T-helper 1 cell treated with Interleukin-12 subunit alpha and Interleukin-12 subunit beta and Interleukin-4 antibody, amounts not matched to agents 30 μg/mL and 1 μg/mL, for 36 hours (primary cell): ENCODE measurements around the gene SPEM2.

ENCODE experiments used
- H3K27ac Mint-ChIP-seq: one replicate; pipeline ENCODE4 v1.8.0; 2021; ENCODE audit warnings: mild to moderate bottlenecking, mixed read lengths
- H3K27me3 Mint-ChIP-seq: one replicate; pipeline ENCODE4 v1.8.0; 2021; ENCODE audit warnings: low read depth, mixed read lengths
- H3K36me3 Mint-ChIP-seq: one replicate; pipeline ENCODE4 v1.8.0; 2021; ENCODE audit warnings: low read depth, mixed read lengths
- H3K4me1 Mint-ChIP-seq: one replicate; pipeline ENCODE4 v1.8.0; 2021; ENCODE audit warnings: low read depth, mixed read lengths
- H3K4me3 Mint-ChIP-seq: one replicate; pipeline ENCODE4 v1.8.0; 2021; ENCODE audit warnings: mild to moderate bottlenecking, moderate library complexity, mixed read lengths
- H3K9me3 Mint-ChIP-seq: one replicate; pipeline ENCODE4 v1.8.0; 2021; ENCODE audit warnings: mixed read lengths

SPEM2 gene

DNA sequence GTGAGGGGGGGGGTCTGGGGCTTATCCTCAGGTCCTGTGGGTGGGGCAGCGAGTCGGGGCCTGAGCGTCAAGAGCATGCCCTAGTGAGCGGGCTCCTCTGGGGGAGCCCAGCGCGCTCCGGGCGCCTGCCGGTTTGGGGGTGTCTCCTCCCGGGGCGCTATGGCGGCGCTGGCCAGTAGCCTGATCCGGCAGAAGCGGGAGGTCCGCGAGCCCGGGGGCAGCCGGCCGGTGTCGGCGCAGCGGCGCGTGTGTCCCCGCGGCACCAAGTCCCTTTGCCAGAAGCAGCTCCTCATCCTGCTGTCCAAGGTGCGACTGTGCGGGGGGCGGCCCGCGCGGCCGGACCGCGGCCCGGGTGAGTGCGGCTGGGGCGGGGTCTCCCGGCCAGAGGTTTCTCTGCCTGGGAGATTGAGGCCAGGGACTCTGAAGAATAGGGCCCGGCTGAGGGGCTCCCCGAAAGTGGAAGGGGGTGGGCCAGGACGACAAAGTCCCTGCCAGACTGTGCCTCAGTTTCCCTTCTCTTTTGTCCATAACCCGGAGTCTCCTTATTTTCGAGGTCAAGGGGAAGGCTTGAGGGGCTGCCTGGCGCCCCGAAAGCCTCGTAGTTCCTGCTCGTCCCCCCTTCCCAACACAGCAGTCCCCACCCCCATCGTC is 14.2 kb downstream of the SPEM2 start, which contains the start of gene FGF11:
Gene FGF11 (plus strand): TSS at position 51 of the 651 bp plus-strand sequence. CDS start 109 bp downstream, at position 160.
- Mint-ChIP-seq H3K27ac (peak within 1 kb of the TSS; percentile 83), H3K4me3 (peak within 1 kb of the TSS; percentile 88), H3K27me3 (peaks cover 19% of the 10 kb centered on the region), H3K4me1 (peaks cover 43% of the 10 kb centered on the region), H3K36me3 (peaks cover 20% of the 10 kb centered on the region), H3K9me3 (no peaks in the 10 kb centered on the region)

DNA sequence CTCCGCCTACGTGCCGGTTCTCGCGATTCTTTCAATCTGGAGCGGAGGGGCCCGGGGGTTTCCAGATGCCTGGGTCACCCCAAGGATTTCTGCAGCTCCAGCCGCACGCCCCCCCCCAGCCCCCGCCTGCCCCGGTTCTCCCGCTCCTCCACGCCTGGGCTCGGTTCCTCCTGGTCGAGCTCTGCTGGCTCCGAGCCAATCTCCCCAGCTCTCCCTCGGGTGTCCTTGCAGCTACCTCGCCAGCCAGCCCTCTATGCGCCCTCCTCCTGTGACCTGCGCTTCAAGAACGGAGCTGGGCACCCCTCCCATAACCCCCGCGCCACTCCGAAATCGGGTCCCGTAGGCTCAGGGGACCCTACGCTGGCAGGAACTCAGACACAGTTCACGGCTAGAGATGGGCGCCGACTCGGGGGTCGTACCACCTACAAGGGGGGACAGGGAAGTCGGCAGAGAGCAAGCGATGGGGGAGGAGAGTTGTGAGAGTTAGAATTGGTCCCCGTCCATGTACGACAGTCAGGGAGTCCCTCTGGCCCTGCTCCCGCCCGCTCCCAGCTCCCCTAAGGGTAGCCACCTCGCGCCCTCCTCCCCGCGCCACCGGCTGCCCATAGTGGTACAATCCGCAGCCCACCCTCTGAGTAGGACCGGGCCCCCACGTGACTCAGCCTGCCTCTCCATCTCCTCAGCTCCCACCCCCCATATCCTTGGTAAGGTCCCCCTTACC is 14.9 kb downstream of the SPEM2 start:
- H3K27ac Mint-ChIP-seq, result peak overlapping the region; percentile 73
- H3K4me1 Mint-ChIP-seq, result peaks cover 42% of the 10 kb centered on the region
- peak overlapping the region; percentile 82 for H3K4me3 Mint-ChIP-seq
- peaks cover 20% of the 10 kb centered on the region for H3K36me3 Mint-ChIP-seq
- H3K9me3 Mint-ChIP-seq, result no peaks in the 10 kb centered on the region
- peaks cover 21% of the 10 kb centered on the region for H3K27me3 Mint-ChIP-seq

GRCh38 chr17:7440834-7441195 is 15.4 kb downstream of the SPEM2 start:
- H3K9me3 Mint-ChIP-seq, result no peaks in the 10 kb centered on the region
- H3K4me3 Mint-ChIP-seq, result peak overlapping the region; percentile 82
- peaks cover 26% of the 10 kb centered on the region for H3K27me3 Mint-ChIP-seq
- no peak overlapping the region for H3K27ac Mint-ChIP-seq
- H3K36me3 Mint-ChIP-seq, result peaks cover 24% of the 10 kb centered on the region
- peaks cover 45% of the 10 kb centered on the region for H3K4me1 Mint-ChIP-seq

DNA sequence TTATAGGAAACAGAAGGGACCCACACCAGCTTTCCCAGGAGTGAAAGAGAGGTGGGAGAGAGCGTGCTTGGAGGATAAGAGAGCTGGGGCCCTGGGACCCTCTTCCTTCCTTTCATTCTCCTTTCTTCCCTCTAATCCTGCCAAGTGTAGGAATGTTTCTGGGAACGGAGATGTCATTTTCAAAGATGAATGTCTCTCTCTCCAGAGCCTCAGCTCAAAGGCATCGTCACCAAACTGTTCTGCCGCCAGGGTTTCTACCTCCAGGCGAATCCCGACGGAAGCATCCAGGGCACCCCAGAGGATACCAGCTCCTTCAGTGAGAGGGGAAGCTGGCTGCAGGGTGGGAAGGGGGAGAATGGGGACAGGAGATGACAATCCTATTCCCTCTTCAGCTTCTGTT is 15.8 kb downstream of the SPEM2 start:
- peaks cover 26% of the 10 kb centered on the region for H3K36me3 Mint-ChIP-seq
- peaks cover 43% of the 10 kb centered on the region for H3K4me1 Mint-ChIP-seq
- H3K27me3 Mint-ChIP-seq, result peaks cover 29% of the 10 kb centered on the region
- no peak overlapping the region for H3K4me3 Mint-ChIP-seq
- no peaks in the 10 kb centered on the region for H3K9me3 Mint-ChIP-seq
- H3K27ac Mint-ChIP-seq, result no peak overlapping the region

DNA sequence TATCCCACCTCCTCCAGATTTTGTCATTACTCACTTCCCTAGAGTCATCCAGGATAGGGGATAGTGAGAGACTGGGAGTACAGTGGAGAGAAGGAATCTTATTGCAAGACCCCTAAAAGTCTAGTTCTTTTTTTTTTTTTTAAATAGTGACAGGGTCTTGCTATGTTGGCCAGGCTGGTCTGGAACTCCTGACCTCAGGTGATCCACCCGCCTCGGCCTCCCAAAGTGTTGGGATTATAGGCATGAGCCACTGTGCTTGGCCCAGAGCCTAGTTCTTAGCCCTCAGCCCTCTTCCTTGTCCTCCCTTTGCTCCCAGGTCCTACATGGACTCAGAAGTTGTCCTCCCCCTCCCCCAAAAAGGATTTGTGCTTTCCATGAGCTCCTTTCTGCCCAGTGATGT is 16.7 kb downstream of the SPEM2 start:
- Mint-ChIP-seq H3K27ac (no peak overlapping the region), H3K27me3 (peaks cover 32% of the 10 kb centered on the region), H3K4me1 (peaks cover 44% of the 10 kb centered on the region), H3K36me3 (peaks cover 28% of the 10 kb centered on the region), H3K4me3 (peak overlapping the region; percentile 57), H3K9me3 (no peaks in the 10 kb centered on the region)

- H3K9me3 Mint-ChIP-seq, result no peaks in the 10 kb centered on the region
- H3K27me3 Mint-ChIP-seq, result peaks cover 37% of the 10 kb centered on the region
- peaks cover 28% of the 10 kb centered on the region for H3K36me3 Mint-ChIP-seq
- H3K27ac Mint-ChIP-seq, result no peak overlapping the region
- H3K4me3 Mint-ChIP-seq, result no peak overlapping the region
- H3K4me1 Mint-ChIP-seq, result peaks cover 38% of the 10 kb centered on the region
These were observed 18.4 kb downstream of the SPEM2 start for GRCh38 chr17:7443499-7444485.

DNA sequence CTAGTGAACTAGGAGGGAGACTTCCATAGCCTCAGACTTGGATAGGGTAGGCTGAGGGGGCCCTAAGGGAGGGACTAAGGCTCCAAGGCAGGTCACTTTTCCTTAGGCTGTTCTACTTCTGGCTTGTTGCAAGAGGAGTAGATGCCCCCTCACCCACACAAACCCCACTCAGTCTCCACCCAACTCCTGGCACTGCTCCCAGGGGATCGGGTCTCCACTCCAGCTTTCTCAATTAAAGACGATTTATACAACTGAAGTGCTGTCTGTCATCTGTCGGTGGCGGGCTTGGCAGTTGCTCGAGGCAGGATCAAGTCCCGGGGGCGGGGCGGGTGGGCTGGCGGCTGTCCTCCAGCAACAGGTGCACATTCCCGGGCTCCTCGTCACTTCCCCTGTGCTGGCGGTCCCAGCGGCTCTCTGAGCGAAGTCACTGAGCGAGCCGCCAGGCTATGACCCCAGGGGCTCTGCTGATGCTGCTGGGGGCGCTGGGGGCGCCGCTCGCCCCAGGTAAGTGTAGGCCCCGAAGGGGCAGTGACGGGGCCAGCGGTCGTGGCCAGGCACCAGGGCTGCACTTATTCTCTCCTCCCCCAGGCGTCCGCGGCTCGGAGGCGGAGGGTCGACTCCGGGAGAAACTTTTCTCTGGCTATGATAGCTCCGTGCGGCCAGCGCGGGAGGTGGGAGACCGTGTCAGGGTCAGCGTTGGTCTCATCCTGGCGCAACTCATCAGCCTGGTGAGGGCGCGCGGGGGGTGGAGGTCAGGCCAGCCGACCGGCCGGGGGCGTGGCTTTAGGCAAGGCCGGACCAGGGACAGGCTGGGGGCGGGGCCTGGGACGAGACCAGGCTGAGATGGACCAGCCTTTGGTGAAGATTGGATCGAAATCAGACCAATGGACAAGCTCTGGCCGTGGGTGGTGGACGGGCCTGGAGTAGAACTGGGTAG is 19.5 kb downstream of the SPEM2 start, which contains the start of gene CHRNB1:
Gene CHRNB1 (plus strand): TSS at position 380 of the 937 bp plus-strand sequence. CDS start 67 bp downstream, at position 447.
- H3K36me3 Mint-ChIP-seq, result peaks cover 28% of the 10 kb centered on the region
- peak within 1 kb of the TSS; percentile 14 for H3K27ac Mint-ChIP-seq
- H3K9me3 Mint-ChIP-seq, result no peaks in the 10 kb centered on the region
- peak within 1 kb of the TSS; percentile 80 for H3K4me3 Mint-ChIP-seq
- H3K4me1 Mint-ChIP-seq, result peaks cover 33% of the 10 kb centered on the region
- H3K27me3 Mint-ChIP-seq, result peaks cover 33% of the 10 kb centered on the region

- Mint-ChIP-seq H3K27me3 (peaks cover 33% of the 10 kb centered on the region), H3K9me3 (no peaks in the 10 kb centered on the region), H3K4me1 (peaks cover 28% of the 10 kb centered on the region), H3K4me3 (peak overlapping the region; percentile 80), H3K36me3 (peaks cover 30% of the 10 kb centered on the region), H3K27ac (peak overlapping the region; percentile 14)
These were observed 20.2 kb downstream of the SPEM2 start for GRCh38 chr17:7445619-7445968.

DNA sequence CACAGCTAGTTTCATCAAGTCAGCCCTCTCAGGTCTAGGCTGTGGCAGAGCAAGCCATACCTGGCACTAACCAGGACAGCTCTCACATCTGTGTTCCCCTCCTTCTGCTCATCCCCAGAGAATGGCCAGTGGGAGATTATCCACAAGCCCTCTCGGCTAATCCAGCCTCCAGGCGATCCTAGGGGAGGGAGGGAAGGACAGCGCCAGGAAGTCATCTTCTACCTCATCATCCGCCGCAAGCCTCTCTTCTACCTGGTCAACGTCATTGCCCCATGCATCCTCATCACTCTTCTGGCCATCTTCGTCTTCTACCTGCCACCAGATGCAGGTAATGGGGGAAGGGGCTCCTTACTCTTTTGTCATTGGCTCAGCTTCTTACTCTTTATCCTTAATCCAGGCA is 23.0 kb downstream of the SPEM2 start:
- peaks cover 25% of the 10 kb centered on the region for H3K4me1 Mint-ChIP-seq
- peaks cover 29% of the 10 kb centered on the region for H3K36me3 Mint-ChIP-seq
- H3K9me3 Mint-ChIP-seq, result no peaks in the 10 kb centered on the region
- peaks cover 29% of the 10 kb centered on the region for H3K27me3 Mint-ChIP-seq
- no peak overlapping the region for H3K27ac Mint-ChIP-seq
- H3K4me3 Mint-ChIP-seq, result no peak overlapping the region

GRCh38 chr17:7459961-7460545 is 34.6 kb downstream of the SPEM2 start:
- peaks cover 23% of the 10 kb centered on the region for H3K36me3 Mint-ChIP-seq
- no peak overlapping the region for H3K4me3 Mint-ChIP-seq
- H3K27ac Mint-ChIP-seq, result no peak overlapping the region
- no peaks in the 10 kb centered on the region for H3K9me3 Mint-ChIP-seq
- H3K27me3 Mint-ChIP-seq, result no peaks in the 10 kb centered on the region
- H3K4me1 Mint-ChIP-seq, result peaks cover 11% of the 10 kb centered on the region

DNA sequence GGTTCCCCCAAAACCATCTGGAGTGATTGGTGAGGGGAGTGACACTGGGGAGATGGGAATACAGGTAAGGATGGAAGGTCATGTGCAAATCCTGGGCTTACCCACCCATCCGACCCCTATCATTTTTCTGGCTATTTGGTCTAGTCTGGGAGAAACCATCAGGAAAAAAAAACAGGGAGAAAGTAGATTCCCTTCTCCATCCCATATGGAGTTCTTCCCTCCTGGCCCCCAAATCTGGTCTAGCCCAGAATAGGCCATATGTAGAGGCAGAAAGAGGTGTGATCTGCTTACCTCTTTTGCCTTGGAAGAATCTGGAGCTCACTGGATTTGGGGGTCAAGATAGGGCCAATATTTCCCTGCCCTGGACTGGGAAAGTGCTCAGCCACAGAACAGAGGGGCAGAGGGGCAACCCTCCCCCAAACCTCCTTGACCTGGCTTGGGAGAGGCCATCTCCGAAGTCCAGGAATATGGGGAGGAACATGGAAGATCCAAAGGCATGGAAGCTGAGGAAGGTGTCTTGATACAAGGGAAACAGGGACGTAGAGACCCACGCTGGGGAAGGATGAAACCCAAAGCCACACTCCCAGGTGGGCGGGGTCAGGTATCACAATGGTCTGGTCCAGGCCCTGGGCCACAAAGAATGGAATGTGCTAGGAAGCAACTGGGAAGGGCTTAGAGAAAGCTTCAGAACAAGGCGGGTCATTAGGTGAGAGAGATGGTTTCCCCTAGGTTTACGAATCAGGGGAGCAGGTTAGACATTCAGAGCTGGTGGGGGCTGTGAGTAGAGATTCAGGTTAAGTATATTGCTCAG is 35.6 kb downstream of the SPEM2 start:
- Mint-ChIP-seq H3K9me3 (no peaks in the 10 kb centered on the region), H3K27me3 (no peaks in the 10 kb centered on the region), H3K4me1 (peaks cover 8% of the 10 kb centered on the region), H3K36me3 (peaks cover 21% of the 10 kb centered on the region), H3K27ac (no peak overlapping the region), H3K4me3 (no peak overlapping the region)

DNA sequence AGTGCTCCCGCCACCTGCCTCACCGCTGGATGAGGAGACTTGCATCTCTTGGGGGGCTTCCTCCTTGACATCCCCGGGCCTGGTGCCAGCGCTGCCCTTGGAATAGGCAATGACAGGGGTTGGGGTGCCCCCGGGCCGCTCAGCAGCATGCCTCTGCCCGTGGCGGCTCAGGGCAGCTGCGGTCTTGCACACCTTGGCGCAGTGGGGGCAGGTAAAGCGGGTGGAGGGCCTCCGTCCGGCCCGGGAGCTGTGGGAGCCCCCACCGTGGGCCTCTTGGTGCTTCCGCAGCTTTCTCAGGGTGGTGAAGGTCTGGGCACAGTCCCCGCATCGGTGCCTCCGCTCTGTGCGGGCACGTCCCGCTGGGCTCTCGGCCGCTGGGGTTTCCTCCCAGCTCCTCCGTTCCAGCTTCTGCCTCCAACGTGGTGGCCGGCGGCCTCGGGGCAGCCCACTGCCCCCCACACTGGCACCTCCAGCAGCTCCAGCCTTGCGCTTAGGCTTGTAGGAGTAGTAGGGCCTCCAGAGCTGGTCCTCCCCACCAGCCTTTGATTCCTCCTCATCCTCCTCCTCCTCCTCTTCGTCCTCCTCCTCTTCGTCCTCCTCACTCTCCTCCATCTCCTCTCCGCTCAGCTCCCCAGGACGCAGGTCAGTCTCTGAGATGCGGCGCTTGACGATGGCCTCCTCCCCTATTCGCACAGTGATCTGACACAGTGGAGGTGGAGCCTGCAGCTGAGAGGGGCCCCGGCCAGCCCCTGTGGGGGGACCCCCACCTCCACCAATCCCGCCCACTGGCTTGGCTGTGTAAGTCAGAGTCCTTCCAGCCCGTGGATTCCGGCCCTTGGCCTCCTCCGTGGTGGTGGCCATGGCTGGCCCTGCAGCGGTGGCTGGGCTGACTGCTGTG is 37.3 kb downstream of the SPEM2 start:
- H3K27ac Mint-ChIP-seq, result no peak overlapping the region
- peaks cover 27% of the 10 kb centered on the region for H3K36me3 Mint-ChIP-seq
- peaks cover 3% of the 10 kb centered on the region for H3K4me1 Mint-ChIP-seq
- no peak overlapping the region for H3K4me3 Mint-ChIP-seq
- H3K27me3 Mint-ChIP-seq, result no peaks in the 10 kb centered on the region
- no peaks in the 10 kb centered on the region for H3K9me3 Mint-ChIP-seq
